Activated CD4-positive, alpha-beta T cell treated with anti-CD3 and anti-CD28 coated beads, Interleukin-2, amount 50 U/mL, for 16 hours (primary cell): ENCODE results near the gene BLOC1S6.

Source experiments
- DNase-seq: peaks from one replicate; pipeline ENCODE4 v3.0.0-alpha.2; 2020

The BLOC1S6 gene

GRCh38 chr15:45641999-45642932 lies 55.1 kb downstream of the BLOC1S6 start:
- DNase-seq, result no peak

- no peak for DNase-seq
Observed at GRCh38 chr15:45644437-45644836, 57.3 kb downstream of the BLOC1S6 start.

- peak; percentile 81 for DNase-seq
Observed at GRCh38 chr15:45645026-45645980, 58.1 kb downstream of the BLOC1S6 start.

GRCh38 chr15:45646220-45646619 lies 59.0 kb downstream of the BLOC1S6 start:
- peak; percentile 66 for DNase-seq

- DNase-seq, result no peak
Observed at GRCh38 chr15:45647828-45648227, 60.6 kb downstream of the BLOC1S6 start.

- DNase-seq, result peak; percentile 25
Observed at GRCh38 chr15:45648521-45649200, 61.5 kb downstream of the BLOC1S6 start.

- DNase-seq, result peak; percentile 67
Observed at GRCh38 chr15:45650007-45650406, 62.8 kb downstream of the BLOC1S6 start.

- DNase-seq, result no peak
Observed at GRCh38 chr15:45650889-45651525, 63.8 kb downstream of the BLOC1S6 start.

- DNase-seq, result no peak
Observed at GRCh38 chr15:45653702-45654424, 66.7 kb downstream of the BLOC1S6 start.

GRCh38 chr15:45654749-45655148 lies 67.6 kb downstream of the BLOC1S6 start:
- no peak for DNase-seq

- no peak for DNase-seq
Observed at GRCh38 chr15:45657254-45657653, 70.1 kb downstream of the BLOC1S6 start.

- DNase-seq, result no peak
Observed at GRCh38 chr15:45657764-45658545, 70.8 kb downstream of the BLOC1S6 start.
